Measurements from ENCODE around the gene NLGN1.
A peak's percentile ranks its signal among the peaks of the same experiment; 100 is the strongest.

NLGN1 gene

DNA sequence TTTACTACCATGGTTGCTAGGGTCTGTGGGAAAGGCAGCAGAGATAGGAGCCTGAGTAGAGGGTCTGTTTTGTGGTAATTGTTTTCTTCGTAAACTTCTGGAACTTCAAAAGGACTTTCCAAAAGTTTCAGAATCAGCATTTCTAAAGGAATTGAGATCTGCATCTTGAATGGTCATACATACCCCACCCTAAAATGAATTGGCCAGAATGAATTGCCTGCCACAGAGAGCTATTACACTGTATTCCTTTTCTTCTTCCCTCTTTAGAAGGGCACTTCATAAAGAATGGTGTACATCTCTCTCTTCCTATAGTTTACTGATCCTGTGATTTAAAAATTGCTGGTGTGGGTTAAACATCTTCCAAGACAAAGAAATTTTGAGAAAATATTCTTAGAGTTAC lies 525.7 kb downstream of the NLGN1 start:
- no peak for DNase-seq

DNA sequence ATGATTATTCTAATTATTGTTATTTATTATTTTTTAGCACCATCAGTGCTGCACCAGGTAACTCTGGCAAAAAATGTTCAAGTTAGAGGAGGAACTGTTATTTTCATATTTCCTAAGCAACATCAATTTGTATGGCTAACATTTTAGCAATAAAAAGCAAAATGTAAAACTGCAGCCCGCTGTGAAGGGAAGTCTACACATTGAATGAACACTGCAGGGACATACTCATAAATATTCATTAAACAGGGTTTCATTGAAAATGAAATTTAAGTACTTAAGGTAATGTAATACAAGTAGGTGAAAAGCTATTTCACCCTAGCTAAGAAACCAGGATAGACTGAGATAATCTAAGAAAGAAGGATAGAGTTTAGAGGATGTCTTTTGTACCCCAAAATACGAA lies 532.7 kb downstream of the NLGN1 start:
- no peak for DNase-seq

DNA sequence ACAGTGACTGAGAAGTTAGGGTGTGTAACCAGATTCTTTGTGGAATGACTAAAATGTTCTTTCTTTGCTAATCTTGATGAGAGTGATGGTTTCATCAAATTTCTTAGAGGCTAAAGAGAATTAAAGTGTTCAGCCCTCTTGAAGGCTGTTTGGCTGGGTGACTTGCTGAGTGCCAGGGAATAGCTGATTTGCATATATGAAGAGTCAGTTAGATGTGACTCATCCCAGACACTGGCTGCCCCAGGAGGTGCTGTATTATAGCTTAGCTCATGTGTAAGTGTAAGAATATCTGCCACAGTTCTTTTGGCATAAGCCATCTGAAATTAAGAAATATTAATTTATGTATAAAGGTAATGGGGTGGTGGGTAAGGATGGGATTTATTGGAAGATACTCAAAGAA lies 535.1 kb downstream of the NLGN1 start:
- no peak for DNase-seq

DNA sequence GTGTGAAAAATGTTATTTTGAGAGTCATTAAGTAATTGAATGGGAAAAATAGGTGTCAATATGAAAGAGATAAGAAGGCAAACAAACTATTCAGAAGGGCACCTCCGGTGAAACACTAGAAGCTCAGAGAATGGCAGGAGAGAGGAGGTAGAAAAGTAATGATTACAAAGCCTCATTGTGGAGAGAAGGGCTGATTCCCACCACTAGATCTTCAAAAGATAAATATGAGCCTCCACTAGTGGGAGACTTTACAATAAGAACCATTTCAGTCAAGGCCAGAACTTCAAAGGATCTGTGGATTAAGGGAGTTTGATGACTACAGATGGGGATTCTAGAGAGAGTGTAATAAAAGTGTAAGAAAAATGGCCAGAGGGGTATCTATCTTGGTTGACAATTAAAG lies 535.6 kb downstream of the NLGN1 start:
- DNase-seq, result no peak

DNA sequence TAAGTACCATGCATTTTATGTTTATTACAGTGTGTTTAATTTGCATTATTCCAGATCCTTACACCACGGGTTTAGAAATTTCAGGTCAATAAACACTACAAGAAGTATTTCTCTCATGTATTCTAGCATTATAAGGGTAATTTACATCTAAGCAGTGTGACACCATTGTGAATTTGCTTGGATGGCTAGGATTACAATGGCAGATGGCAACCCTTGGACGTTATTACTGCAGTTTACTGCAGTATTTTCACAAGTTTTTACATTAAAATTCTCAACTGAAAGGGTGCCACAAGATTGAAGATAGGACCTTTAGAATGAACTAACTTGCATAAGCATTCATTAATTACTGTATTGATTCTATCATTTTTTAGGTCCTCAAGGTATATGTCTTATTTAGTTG lies 538.8 kb downstream of the NLGN1 start:
- no peak for DNase-seq

DNA sequence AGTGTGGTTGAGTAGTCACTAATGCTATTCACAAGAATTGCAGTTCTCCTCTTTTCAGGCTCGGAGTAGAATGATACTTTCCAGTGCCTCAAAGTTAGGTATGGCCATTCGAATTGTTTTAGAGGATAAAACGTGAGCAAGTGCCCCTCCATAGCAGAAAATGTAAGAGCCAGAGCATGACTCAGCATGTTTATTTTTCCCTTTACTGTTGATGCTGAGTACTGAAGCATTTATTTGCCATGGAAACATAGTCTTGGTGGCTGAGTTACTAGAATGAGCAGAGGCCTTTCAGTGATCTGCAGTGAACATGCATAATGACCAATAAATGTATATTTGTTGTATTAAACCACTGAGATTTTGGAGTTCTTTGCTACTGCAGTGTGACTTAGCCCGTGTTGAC lies 540.6 kb downstream of the NLGN1 start:
- no peak for DNase-seq

DNA sequence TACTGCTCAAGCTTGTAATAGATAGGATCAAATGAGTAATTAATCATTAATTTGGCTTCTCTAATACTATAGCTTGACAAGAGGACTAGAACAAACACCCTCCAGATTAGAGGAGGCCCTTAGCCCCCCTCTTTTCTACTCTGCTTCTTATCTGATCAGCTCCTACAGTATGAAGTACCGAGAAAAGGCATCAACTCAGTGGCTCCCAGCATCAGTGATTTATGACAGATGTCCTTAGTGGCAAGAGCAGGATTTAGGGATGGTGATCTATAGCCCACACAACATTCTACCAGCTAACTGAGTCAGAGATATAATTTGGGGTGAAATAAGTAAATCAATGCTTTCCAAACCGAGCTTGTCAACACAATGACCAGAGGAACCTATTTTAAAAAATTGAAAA lies 541.1 kb downstream of the NLGN1 start:
- no peak for DNase-seq

DNA sequence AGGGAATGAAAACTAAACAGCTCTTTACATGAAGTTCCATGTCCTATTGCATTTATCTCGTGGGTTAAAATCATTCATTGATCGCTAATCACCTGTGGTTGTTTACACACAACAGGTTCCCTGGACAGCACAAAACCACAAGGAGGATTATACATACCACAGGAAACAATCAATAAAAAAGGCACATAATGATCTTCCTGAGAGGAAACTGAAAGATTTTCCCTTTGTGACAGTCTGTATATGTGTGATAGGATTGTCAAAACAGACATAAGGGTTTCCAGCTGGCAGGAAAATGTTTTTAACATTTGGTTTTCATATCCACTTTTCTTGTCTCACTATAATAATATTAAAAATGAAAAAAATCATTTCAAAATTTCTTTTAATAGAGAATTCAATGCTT lies 541.8 kb downstream of the NLGN1 start:
- peak; percentile 15 for DNase-seq

DNA sequence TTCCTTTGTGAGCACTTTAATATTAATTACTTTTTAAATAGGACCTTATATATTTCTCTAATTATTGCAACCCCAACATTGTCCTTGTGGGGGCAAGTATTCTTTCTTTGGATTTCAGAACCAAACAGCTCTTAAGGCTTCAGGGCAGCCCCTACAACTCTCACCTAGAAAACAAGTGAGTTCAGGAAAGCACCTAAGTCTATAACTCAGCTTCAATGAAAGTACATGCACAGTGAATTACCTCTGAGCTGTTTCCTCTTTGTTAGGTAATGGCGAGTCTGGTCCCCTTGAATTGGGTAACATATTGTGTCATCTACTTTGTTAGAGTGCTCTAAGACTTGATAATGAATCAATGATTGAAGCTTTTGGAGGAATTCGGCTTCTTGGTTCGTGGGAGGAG lies 545.7 kb downstream of the NLGN1 start:
- no peak for DNase-seq

DNA sequence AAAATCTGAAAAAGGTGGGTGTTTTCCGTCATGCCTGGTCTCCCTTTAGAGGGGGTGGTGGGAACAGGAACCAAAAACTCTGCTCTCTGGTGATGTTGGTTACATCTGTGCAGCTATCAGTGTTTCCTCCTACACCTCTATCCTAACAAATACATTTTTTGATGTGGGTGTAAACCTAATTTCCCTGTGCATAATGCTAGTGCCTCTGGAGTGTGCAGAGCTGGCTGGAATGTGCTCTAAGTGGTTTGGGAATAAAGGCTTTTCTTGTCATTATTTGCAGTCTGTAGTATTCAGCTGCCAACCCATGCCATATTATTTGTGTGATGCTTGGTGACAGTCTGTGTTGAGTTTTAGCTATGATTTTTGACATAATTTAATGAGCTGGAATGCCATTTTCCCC lies 547.6 kb downstream of the NLGN1 start:
- DNase-seq, result peak; percentile 71

DNA sequence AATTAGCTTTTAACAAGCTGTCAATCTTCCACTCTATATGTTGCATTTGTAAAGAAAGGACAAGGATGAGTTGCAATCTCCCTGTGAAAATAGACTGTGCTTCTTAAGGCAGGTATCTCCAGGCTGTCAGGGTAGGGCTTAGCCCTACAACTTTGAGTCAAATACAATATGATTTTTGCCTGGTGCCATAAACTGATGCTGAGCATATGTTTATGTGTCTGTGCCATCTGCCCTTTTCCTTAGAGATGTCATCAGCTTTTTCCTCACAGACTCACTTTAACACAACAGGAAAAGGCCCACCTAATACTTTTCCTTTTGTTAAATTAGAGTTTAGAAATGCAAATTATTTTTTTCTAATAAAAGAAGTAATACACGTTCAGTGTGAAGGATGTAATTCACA lies 548.3 kb downstream of the NLGN1 start:
- DNase-seq, result peak; percentile 75

DNA sequence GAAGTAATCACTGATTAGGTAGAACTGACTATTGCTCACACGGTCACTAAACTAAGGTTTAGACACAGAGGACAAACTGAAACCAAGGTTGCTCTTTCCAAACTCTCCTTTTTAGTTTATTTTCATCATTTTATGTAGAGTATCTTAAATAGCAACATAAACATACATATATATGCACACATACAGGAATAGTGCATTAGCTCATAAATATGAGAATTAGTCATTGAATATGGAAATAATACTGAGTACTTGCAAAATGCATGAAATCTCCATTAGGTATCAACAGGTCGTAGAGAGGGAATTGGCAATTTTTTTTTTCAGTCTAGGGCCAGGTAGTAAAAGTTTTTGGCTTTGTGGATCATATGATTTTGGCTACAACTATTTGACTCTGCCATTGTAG lies 557.1 kb downstream of the NLGN1 start:
- no peak for DNase-seq

DNA sequence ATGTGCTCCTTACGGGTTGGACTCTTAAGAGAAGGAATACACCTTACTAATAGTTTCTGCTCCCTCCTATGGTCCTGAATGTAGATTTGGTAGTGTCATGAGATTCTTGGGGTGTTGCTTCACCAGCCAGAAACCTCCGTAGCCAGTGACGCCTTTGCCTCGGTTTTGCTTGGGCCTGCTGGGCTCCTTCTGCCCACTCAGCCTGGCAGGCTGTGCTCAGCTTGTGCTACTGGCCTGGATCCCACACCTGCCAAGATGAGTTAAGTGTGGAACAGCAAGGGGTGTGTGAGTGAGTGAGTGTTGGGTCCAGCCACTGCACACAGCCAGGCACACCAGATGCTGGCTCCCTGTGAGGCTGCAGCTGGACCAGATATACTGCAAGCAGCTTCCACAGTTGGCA lies 560.1 kb downstream of the NLGN1 start:
- no peak for DNase-seq

DNA sequence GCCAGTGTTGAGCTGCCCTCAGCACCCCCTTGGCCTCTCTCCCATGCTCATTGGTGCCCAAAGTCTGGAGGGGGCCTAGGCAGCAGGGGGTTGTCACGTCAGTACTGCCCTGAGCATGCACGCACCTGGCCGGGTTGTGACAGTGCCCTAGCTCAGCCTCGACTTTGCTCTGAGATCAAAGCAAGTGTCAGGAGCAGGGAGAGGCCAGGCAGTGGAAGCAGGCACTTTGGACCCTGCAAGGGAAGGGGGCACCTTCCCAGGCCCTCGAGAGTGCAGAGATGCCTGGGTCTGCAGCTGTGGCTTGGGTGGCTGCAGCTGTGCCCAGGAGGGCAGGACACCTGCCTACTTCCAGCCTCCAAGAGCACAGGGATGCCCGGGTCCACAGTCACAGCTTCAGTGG lies 561.3 kb downstream of the NLGN1 start:
- no peak for DNase-seq

DNA sequence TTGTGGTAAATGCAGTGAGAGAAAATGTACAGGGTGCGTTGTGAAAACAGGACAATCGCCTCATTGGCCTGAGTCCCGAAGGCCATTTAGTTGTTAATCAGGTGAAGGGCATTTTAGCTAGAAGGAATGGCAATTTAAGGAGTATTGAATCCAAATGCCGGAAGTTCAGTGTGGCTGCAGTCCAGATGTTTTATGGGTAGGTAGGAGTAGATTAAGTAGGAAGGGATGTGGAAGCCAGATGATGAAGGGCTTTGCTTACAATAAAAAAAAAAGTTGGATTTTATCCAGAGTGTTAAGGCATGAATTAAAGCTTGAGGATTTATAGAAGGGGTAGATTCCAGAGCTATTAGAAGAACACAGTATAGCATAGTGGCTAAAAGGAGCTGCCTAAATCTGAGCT lies 572.7 kb downstream of the NLGN1 start:
- DNase-seq, result no peak

DNA sequence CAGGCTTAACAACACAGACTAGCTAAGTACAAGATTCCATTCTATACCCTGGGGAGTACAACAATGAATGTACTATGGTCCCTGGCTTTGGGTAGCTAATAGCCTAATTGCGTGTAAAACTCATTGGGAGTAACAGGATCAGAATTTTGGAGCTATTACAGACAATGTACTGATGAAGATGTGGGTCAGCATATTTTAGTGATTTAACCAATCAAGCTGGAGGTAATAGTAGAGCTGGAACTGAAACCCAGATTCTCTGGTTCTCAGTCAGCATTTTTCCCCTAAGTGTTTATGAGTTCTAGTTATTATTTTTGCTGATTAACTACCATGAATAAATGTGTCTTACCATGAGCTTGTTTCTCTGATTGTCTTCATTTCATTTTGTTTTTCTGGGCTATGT lies 578.7 kb downstream of the NLGN1 start:
- no peak for DNase-seq

DNA sequence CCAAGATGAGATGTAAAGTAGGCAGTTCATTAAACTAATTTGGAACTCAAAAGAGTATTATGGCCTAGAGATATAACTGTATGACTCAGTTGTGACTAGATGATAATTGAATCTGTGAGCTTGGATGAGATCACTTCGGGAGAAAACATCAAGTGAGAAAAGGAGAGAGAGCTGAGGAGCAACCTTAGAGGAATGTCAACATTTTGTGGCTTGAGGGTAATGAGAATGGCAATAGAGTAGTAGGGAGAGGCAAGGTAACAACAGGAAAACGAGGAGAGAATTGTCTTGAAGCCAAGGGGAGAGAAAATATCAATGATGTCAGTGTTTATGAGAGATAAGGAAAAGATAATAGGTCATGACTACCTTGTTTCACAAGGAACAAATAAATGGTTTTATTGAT lies 580.2 kb downstream of the NLGN1 start:
- DNase-seq, result no peak

DNA sequence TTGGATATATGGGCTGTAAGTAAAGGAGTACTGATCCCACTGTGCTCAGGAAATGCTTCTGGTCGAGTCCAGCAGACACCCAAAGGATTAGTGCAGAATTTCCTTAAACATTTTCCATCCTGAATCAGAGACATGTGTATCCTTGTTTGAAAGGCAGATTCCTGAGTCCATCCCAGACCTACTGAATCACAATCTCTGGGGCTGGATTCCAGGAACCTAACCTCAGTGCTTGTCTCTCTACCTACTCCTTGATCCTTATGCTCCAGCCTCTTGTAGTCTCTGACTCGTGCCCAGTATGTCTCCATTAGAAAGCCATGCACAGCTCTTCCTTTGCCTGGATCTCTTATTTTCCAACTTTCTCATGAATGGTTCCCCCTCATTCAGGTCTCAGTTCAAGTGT lies 585.8 kb downstream of the NLGN1 start:
- no peak for DNase-seq

DNA sequence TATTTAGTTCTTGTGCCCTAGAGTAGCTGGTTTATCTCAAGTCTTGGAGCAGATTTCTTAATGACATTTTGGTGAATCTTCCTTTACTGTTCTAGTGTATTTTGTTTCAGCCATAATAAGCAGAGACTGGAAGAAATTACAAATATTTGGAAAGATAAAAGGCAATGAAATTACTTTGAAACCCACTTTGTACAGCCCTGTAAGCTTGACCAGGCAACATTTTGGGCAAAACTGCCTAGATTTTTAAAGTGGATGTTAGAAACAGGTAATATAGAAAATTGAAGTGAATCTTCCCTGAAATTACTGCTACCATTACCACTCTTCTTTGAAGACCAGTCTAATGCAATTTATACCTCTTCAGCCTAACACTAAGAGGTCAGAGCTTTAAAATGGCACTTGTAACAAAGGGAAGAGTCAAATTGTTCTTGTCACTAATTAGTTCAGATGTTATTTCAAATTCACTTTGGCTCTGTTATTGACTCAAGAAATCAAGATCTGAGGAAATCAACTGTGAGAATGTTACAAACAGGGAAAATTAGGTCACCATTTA lies 589.4 kb downstream of the NLGN1 start:
- DNase-seq, result no peak

DNA sequence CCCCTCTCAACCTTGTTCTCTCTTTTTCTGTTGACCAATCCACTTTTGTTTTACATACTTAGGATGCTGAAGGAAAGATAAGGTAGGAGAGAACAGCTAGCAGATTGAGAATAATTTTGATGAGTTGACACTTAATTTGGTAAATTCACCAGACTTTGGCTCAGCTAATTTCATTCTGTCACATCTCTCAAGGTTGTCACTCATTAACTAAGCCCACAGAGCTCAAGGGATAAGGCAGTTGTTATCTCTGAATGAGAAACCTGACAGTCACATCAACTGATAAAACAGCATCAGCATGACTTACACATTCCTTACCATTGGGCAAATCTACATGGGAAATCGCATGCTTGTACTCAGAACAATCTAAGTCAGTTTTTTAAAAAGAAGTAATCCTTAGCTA lies 591.4 kb downstream of the NLGN1 start:
- no peak for DNase-seq

DNA sequence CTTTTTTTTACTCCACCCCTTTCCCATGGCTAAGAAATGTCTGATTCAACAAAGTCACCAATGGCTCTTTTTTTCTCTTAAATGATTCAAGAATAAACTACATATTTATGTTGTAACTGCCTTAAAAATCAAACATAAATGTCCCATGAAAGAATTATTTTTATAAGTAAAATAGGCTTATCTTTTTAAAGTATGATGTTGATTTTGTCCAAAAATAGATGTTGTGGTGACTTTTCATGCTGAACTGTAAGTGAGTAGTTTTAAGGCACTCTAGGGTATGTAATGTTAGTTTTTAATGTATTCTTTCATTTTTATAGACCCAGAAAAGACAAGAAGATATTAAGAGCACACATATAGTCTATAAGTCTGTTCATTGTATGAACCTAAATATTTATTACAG lies 594.9 kb downstream of the NLGN1 start:
- no peak for DNase-seq

DNA sequence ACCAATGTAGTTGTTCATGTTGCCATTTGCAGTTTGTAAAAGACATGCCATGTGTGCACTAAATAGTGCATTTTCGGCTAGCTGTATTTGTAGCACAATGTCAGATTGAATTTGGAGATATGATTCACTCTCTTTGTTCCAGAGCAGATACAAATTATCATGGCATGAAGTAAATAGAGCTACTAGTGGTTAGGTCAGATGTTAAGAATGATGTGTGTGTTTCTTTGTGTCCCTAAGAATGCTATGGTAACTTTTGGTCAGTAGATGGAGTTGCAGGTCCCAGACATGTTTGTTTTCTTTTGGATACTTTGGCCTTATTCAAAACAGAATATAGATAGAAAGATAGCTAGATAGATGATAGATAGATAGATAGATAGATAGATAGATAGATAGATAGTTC lies 595.8 kb downstream of the NLGN1 start:
- DNase-seq, result peak; percentile 40

DNA sequence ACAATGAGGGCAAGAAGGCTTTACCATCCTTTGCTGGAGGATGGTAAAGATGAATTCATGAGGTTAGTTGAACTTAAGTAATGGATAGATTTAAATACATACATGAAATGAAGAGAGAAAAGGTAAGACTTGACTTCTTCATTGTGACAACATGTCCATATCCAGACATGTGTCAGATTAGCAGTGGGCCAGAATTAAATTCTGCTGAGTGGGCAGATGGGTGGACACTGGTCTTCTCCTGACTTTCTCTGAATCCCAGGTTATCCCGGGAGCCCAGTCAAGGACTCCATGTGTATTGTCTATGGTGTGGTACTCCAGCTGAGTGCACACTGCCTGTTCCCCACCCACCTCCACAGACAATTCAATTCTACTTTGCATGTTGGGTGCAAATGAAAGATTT lies 603.1 kb downstream of the NLGN1 start:
- DNase-seq, result no peak

DNA sequence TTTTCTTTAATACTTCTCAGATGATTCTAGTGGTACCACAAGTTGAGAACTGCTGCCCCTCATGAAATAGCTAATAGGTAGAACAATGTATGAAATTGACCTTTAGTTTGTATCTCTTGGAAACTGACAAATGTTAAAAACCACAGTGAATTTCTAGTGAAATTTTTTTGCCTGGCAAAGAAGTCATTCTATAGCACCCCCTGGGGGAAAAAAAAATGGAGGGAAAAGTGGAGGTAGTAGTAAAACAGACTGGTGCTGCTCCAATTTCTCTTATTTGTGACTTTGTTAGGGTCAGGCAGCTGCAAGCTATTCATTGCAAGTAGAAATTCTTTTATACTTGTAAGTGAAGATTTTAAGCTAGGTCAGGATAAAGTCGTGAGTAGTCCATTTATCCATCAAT lies 605.0 kb downstream of the NLGN1 start:
- no peak for DNase-seq

DNA sequence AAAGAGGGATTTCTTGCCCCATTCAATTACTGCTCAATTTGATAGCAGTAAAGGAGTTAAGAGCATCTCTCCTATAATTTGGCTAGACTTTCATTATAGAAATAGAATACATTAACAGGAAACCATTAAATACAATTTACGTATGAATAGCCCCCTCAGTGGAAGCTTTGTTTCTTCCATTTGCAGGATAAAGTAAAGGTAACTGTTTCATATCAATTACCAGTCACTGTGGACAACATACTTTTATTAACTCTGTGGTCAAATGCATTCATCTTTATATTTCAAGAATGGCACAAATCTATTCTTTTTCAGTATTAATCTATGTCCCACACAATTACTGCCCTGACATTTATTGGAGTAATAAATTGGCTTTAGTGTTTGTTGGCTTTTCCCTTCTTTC lies 613.4 kb downstream of the NLGN1 start:
- no peak for DNase-seq

DNA sequence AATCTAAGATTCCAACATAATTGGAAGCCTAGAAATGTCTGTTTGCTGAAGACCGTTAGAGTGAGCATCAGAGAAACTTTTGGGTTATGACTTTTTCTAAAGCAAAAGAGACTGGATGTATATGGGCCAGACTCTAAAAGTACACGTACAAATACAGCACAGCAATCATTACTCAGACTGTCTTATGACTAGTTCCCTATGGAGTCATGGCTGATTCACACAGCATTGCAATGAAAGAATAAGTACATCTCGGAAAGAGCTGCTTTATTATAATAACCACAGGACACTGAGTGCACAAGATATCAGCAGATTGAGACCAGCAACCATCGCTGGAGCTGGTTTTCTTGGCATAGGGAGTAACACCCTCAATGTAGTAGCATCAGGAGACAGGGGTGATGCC lies 618.6 kb downstream of the NLGN1 start:
- no peak for DNase-seq
